Endodermal cell (in vitro differentiated cells): ENCODE results near the gene AMN1. TPM values are rescaled to one million over a fixed set of nuclear protein-coding genes. Genes with fewer than 3 reads are reported as not detected.
A peak's percentile ranks its signal among the peaks of the same experiment; 100 is the strongest.

Source experiments
- DNase-seq: peaks from one replicate; pipeline ENCODE4 v3.0.0-alpha.2; 2017
- H3K27ac ChIP-seq: 2 replicates; pipeline ENCODE4 v1.5.1; 2013; ENCODE audit warnings: mild to moderate bottlenecking, low read depth, low read length, moderate library complexity
- H3K27me3 ChIP-seq: 2 replicates; pipeline ENCODE4 v1.6.1; 2013; ENCODE audit warnings: mild to moderate bottlenecking, low read length, moderate library complexity; ENCODE audit not compliant: insufficient read depth, control insufficient read depth, poor library complexity, severe bottlenecking
- H3K36me3 ChIP-seq: 2 replicates; pipeline ENCODE4 v1.7.0; 2013; ENCODE audit warnings: mild to moderate bottlenecking, low read length, moderate library complexity; ENCODE audit not compliant: control insufficient read depth, insufficient read depth
- H3K4me1 ChIP-seq: one replicate; pipeline ENCODE4 v1.7.0; 2013; ENCODE audit warnings: low read length; ENCODE audit not compliant: control insufficient read depth, insufficient read depth
- H3K4me3 ChIP-seq: 2 replicates; pipeline ENCODE4 v1.5.1; 2013; ENCODE audit warnings: mild to moderate bottlenecking, low read length, moderate library complexity
- H3K9ac ChIP-seq: 2 replicates; pipeline ENCODE4 v1.6.1; 2013; ENCODE audit warnings: mild to moderate bottlenecking, low read length, moderate library complexity; ENCODE audit not compliant: poor library complexity, severe bottlenecking; ENCODE audit errors: extremely low read depth
- H3K9me3 ChIP-seq: 2 replicates; pipeline ENCODE4 v1.6.1; 2013; ENCODE audit warnings: mild to moderate bottlenecking, low read length, moderate library complexity; ENCODE audit not compliant: control insufficient read depth
- H3K27ac Mint-ChIP-seq: 2 replicates; pipeline ENCODE4 v1.8.0; 2020; ENCODE audit warnings: mixed read lengths
- H3K27me3 Mint-ChIP-seq: 2 replicates; pipeline ENCODE4 v1.8.0; 2021; ENCODE audit warnings: mild to moderate bottlenecking, mixed read lengths; ENCODE audit not compliant: insufficient read depth
- H3K36me3 Mint-ChIP-seq: 2 replicates; pipeline ENCODE4 v1.8.0; 2020; ENCODE audit warnings: low read depth, mixed read lengths
- H3K4me1 Mint-ChIP-seq: 2 replicates; pipeline ENCODE4 v1.8.0; 2020; ENCODE audit warnings: mixed read lengths
- H3K4me3 Mint-ChIP-seq: 2 replicates; pipeline ENCODE4 v1.8.0; 2020; ENCODE audit warnings: mild to moderate bottlenecking, moderate library complexity, mixed read lengths
- H3K9me3 Mint-ChIP-seq: 2 replicates; pipeline ENCODE4 v1.8.0; 2020; ENCODE audit warnings: mild to moderate bottlenecking, mixed read lengths
- WGBS, 2 experiments: methylation state at CpG; one replicate each; pipeline versions ENCODE4 v1.1.5 to v1.1.7; 2013; ENCODE audit warnings: missing lambda C conversion rate in 2 of 2, mixed read lengths in 1 of 2; ENCODE audit not compliant: insufficient coverage in 1 of 2, insufficient read length in 1 of 2; 5-methylcytosine and 5-hydroxymethylcytosine counted together
- total RNA-seq, 2 donors: library from RNA; stranded (reverse); fragmentation: NEBNext Ultra II Directional in 1 of 2; extraction: Animal tissue kit (Norgen Biotek cat#: 25700) in 1 of 2; gene quantifications; 2 replicates in 1 of 2; 3 replicates in 1 of 2; pipeline ENCODE4 v1.2.1, GENCODE V29; 2021
- TF ChIP-seq, protein P1 (sequence below): fragments of 200-600 bp; sonication (generic); conservative IDR thresholded peaks from 2 replicates; pipeline ENCODE4 v1.5.0; 2021; ENCODE audit warnings: antibody characterized with exemption, mild to moderate bottlenecking

The AMN1 gene
- total RNA-seq, 2 donors from 2014 or later, result 12.5 to 15.2 TPM

DNA sequence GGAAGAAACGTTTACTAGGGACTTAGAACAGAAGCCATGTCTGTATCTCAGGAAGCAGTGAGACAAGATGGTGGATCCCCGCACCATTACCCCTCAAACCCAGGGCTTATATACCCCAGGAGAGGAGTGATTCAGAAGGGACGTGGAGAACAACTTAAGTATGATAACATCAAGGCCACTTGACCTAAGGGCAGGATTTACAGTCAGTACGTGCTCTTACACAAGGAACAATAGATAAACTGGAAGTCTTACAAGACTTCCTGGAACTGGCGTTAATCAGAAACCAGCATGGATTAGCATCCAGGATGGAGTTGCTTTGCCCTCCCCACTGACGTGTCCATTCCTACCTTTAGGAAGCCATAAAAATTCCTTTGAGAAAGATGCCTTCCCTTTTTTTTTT lies 77.9 kb downstream of the AMN1 start:
- Histone ChIP-seq H3K9me3 (no peaks in the 10 kb centered on the region), H3K4me3 (no peak overlapping the region), H3K9ac (no peak overlapping the region), H3K27me3 (no peaks in the 10 kb centered on the region), H3K4me1 (no peaks in the 10 kb centered on the region), H3K27ac (no peak overlapping the region), H3K36me3 (no peaks in the 10 kb centered on the region)
- DNase-seq, result peak; percentile 32
- 84 to 89% methylated on average over 4 to 6 of the region's 6 CpGs for WGBS, 2 experiments
- Mint-ChIP-seq H3K36me3 (no peaks in the 10 kb centered on the region), H3K27ac (no peak overlapping the region), H3K4me1 (peaks cover 20% of the 10 kb centered on the region), H3K27me3 (no peaks in the 10 kb centered on the region), H3K9me3 (no peaks in the 10 kb centered on the region), H3K4me3 (no peak overlapping the region)
- TF ChIP-seq, protein P1, sequence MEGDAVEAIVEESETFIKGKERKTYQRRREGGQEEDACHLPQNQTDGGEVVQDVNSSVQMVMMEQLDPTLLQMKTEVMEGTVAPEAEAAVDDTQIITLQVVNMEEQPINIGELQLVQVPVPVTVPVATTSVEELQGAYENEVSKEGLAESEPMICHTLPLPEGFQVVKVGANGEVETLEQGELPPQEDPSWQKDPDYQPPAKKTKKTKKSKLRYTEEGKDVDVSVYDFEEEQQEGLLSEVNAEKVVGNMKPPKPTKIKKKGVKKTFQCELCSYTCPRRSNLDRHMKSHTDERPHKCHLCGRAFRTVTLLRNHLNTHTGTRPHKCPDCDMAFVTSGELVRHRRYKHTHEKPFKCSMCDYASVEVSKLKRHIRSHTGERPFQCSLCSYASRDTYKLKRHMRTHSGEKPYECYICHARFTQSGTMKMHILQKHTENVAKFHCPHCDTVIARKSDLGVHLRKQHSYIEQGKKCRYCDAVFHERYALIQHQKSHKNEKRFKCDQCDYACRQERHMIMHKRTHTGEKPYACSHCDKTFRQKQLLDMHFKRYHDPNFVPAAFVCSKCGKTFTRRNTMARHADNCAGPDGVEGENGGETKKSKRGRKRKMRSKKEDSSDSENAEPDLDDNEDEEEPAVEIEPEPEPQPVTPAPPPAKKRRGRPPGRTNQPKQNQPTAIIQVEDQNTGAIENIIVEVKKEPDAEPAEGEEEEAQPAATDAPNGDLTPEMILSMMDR, result no peak

DNA sequence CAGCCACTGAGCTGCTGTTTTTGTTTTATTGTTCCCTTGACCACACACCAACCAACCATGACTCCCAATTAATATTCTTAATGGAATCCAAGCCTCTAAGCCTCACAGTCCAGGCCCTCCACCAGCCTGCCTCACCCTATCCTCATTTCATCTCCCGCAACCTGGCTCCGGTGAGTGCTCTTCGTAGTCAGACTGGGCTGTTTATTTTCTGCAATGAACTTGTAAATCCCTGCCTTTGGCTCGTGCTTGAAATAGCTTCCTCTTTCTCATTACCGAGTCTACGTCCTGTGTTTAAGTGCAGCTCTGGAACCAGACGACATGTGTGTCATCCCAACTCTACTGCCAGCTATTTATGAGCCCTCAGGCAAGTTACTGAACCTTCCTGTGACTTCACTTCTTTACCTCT lies 81.7 kb downstream of the AMN1 start:
- Histone ChIP-seq H3K36me3 (no peaks in the 10 kb centered on the region), H3K27ac (no peak overlapping the region), H3K4me1 (no peaks in the 10 kb centered on the region), H3K9ac (no peak overlapping the region), H3K27me3 (no peaks in the 10 kb centered on the region), H3K4me3 (no peak overlapping the region), H3K9me3 (no peaks in the 10 kb centered on the region)
- TF ChIP-seq, protein P1, result no peak
- no peaks in the 10 kb centered on the region for H3K36me3 Mint-ChIP-seq
- H3K4me3 Mint-ChIP-seq, result no peak overlapping the region
- no peak overlapping the region for H3K27ac Mint-ChIP-seq
- 92 to 97% methylated on average over 7 of the region's 7 CpGs for WGBS, 2 experiments
- H3K9me3 Mint-ChIP-seq, result no peaks in the 10 kb centered on the region
- DNase-seq, result peak; percentile 26
- no peaks in the 10 kb centered on the region for H3K27me3 Mint-ChIP-seq
- peaks cover 10% of the 10 kb centered on the region for H3K4me1 Mint-ChIP-seq

DNA sequence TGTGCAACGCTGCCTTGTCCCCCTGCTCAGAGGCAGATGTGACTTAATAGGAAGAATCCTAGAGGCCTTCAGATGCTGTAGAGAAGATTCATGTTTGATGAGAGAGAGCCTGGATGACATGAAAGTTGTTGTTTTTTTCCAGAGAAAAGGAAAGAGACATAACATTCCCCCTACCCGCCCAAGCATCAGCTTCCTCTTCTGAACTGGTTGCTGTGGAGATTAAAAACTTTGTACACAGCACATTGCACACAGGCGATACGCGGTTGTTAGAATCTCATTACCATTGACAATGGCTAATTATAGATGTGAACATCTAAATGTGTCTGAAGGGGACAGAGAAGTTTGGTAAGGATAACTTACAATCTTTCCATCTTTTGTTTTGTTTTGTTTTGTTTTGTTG lies 82.9 kb downstream of the AMN1 start:
- no peak overlapping the region for H3K9ac ChIP-seq
- TF ChIP-seq, protein P1, result no peak
- no peak overlapping the region for H3K4me3 ChIP-seq
- no peak overlapping the region for H3K4me3 Mint-ChIP-seq
- no peaks in the 10 kb centered on the region for H3K27me3 ChIP-seq
- 87 to 94% methylated on average over 4 to 5 of the region's 5 CpGs for WGBS, 2 experiments
- H3K4me1 Mint-ChIP-seq, result peaks cover 5% of the 10 kb centered on the region
- no peaks in the 10 kb centered on the region for H3K9me3 Mint-ChIP-seq
- H3K27me3 Mint-ChIP-seq, result no peaks in the 10 kb centered on the region
- H3K27ac Mint-ChIP-seq, result no peak overlapping the region
- H3K36me3 ChIP-seq, result no peaks in the 10 kb centered on the region
- H3K36me3 Mint-ChIP-seq, result no peaks in the 10 kb centered on the region
- no peak overlapping the region for H3K27ac ChIP-seq
- no peaks in the 10 kb centered on the region for H3K4me1 ChIP-seq
- no peaks in the 10 kb centered on the region for H3K9me3 ChIP-seq
- no peak for DNase-seq
